Hypothalamus (tissue), 51 donors: ENCODE measurements around the gene GID8.
A peak's percentile ranks its signal among the peaks of the same experiment; 100 is the strongest.

ENCODE experiments used
- DNase-seq, 51 donors: peaks; one replicate each; lab custom pipeline; 2025; lab: John Stamatoyannopoulos, UW

GID8 gene

GRCh38 chr20:62921119-62921687, 16.7 kb upstream of the GID8 start:
- DNase-seq = peak in 3 of 51 donors; percentile 15 to 24 (median 18)

- no peak for DNase-seq
Measured at GRCh38 chr20:62922451-62922921, 15.5 kb upstream of the GID8 start.

GRCh38 chr20:62923059-62923668, 14.8 kb upstream of the GID8 start:
- DNase-seq = peak in 5 of 51 donors; percentile 10 to 42 (median 23)

- DNase-seq = no peak
Measured at GRCh38 chr20:62923669-62924441, 14.1 kb upstream of the GID8 start.

- no peak for DNase-seq
Measured at GRCh38 chr20:62924442-62925075, 13.4 kb upstream of the GID8 start.

- no peak for DNase-seq
Measured at GRCh38 chr20:62925076-62925419, 12.9 kb upstream of the GID8 start.

GRCh38 chr20:62925420-62926228, 12.3 kb upstream of the GID8 start:
- peak in 18 of 51 donors; percentile 18 to 70 (median 48) for DNase-seq

GRCh38 chr20:62926229-62927127, 11.5 kb upstream of the GID8 start, which contains the start of gene DIDO1:
DIDO1 (minus strand) TSS chr20:62926505.
- DNase-seq = peak; percentile 37 to 92 (median 81)

- no peak for DNase-seq
Measured at GRCh38 chr20:62927128-62927705, 10.7 kb upstream of the GID8 start.

- no peak for DNase-seq
Measured at GRCh38 chr20:62928246-62928939, 9.6 kb upstream of the GID8 start.

GRCh38 chr20:62929051-62929538, 8.9 kb upstream of the GID8 start:
- peak in 29 of 51 donors; percentile 6 to 61 (median 31) for DNase-seq

GRCh38 chr20:62931464-62931863, 6.5 kb upstream of the GID8 start:
- no peak for DNase-seq

- no peak for DNase-seq
Measured at GRCh38 chr20:62933966-62934365, 4.0 kb upstream of the GID8 start.

- no peak for DNase-seq
Measured at GRCh38 chr20:62935204-62935967, 2.6 kb upstream of the GID8 start.

GRCh38 chr20:62935968-62936585, 1.9 kb upstream of the GID8 start:
- DNase-seq = no peak

- DNase-seq = peak; percentile 68 to 95 (median 91)
Measured at GRCh38 chr20:62937268-62938104, 461 bp upstream of the GID8 start.
